Brain microvascular endothelial cell (primary cell): Measurements from ENCODE around the gene FAM78B.

ENCODE experiments used
- DNase-seq: peaks from one replicate; pipeline ENCODE4 v3.0.0-alpha.2; 2020
- H3K27ac ChIP-seq: fragments of 250-450 bp; sonication (Bioruptor Pico); 2 replicates; pipeline ENCODE4 v1.5.1; 2020; ENCODE audit warnings: mild to moderate bottlenecking, moderate library complexity
- H3K27me3 ChIP-seq: fragments of 250-450 bp; sonication (Bioruptor Pico); replicated peaks from 2 replicates; pipeline ENCODE4 v1.5.1; 2020; ENCODE audit warnings: mild to moderate bottlenecking
- H3K36me3 ChIP-seq: fragments of 250-450 bp; sonication (Bioruptor Pico); replicated peaks from 2 replicates; pipeline ENCODE4 v1.5.1; 2020; ENCODE audit warnings: mild to moderate bottlenecking
- H3K4me3 ChIP-seq: 2 replicates; pipeline ENCODE4 v1.5.1; 2011; ENCODE audit warnings: low read depth, mild to moderate bottlenecking, control low read depth, low read length, moderate library complexity
- in situ Hi-C: cut with HindIII; loops from 2 replicates; pipeline ENCODE4 v1.10.0; 2017; ENCODE audit warnings: low sequenced_read_pairs, low pct_ligation_motif_present
- TF ChIP-seq, protein P1 (sequence below): IDR thresholded peaks from 2 replicates; pipeline ENCODE4 v1.5.1; 2011; ENCODE audit warnings: low read depth, mild to moderate bottlenecking, moderate library complexity, low read length, control low read depth, inconsistent platforms; ENCODE audit errors: missing control alignments

Gene FAM78B

DNA sequence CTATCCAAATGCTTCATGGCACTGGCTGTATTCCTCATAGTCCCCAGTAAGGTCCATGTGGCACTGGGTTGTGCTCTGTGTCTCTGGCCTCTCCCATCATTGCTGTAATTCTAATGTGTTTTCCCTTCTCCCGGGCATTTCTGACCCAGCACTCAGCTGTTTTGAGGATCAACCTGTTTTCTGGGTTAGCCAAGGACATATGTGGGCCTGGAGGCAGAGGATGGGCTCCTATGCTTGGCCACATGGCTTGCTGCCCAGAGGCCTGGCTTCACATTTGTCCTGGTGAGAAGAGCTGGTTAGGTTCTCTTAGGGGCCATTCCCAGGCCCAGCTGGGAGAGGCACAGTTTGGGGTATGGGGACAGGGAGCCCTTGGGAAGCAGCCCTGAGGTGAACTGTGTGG, 103.1 kb downstream of the FAM78B start:
- Histone ChIP-seq H3K27ac (no peak overlapping the region), H3K27me3 (no peaks in the 10 kb centered on the region), H3K4me3 (no peak overlapping the region), H3K36me3 (no peaks in the 10 kb centered on the region)
- in situ Hi-C loops, result no loop called here
- TF ChIP-seq, protein P1, sequence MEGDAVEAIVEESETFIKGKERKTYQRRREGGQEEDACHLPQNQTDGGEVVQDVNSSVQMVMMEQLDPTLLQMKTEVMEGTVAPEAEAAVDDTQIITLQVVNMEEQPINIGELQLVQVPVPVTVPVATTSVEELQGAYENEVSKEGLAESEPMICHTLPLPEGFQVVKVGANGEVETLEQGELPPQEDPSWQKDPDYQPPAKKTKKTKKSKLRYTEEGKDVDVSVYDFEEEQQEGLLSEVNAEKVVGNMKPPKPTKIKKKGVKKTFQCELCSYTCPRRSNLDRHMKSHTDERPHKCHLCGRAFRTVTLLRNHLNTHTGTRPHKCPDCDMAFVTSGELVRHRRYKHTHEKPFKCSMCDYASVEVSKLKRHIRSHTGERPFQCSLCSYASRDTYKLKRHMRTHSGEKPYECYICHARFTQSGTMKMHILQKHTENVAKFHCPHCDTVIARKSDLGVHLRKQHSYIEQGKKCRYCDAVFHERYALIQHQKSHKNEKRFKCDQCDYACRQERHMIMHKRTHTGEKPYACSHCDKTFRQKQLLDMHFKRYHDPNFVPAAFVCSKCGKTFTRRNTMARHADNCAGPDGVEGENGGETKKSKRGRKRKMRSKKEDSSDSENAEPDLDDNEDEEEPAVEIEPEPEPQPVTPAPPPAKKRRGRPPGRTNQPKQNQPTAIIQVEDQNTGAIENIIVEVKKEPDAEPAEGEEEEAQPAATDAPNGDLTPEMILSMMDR, result no peak
- no peak for DNase-seq

DNA sequence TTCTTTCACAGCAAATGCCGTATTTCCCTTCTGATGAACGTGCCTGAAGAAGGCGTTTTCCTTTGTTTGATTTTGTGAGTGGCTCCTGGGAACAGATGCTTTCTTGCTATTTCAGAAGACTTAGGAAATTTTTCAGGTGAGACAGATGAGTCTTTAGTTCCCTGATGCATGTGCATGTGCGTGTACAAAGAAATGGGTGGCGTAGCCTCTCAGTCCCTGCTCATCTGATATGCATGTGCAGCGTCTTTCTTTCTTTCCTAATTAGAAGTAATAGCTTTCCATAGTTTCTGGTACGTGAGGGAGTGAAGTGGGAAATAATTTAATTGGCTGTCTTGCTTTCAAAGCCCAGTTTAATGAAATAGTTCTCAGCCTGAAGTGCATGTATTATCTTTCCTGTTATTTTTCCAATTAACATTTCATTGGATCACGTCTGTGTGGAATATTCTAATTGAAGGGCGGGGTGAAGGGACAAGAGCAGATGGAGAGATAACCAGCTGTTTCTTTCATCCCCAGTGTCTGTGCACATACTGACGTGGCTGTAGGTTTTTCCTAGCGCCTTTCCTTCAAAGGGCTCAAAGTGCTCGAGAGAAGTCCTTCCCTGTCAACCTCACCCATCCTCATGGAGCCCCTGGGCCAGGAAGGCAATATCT, 104.3 kb downstream of the FAM78B start:
- no peak for DNase-seq
- TF ChIP-seq, protein P1, result no peak
- no peak overlapping the region for H3K4me3 ChIP-seq
- no peaks in the 10 kb centered on the region for H3K27me3 ChIP-seq
- in situ Hi-C loops, result no loop called here
- H3K27ac ChIP-seq, result no peak overlapping the region
- H3K36me3 ChIP-seq, result no peaks in the 10 kb centered on the region

DNA sequence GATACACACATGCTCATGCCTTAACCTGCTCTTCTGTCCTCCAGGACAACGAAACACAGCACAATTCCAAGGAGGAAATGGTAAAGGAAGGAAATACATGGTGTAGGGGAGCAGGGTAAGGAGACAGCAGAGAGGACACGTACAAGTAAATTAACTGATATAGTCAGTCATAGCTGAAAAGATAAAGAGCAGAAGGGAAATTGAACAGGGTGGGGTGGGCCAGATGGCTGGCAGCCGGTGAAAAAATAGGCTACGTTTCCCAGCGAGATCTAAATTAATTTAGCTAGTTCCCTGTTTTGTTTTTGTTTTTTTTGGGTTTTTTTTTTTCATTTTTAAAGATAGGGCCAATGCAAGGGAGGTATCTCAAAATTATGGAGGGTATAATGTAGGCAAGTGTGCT, 109.2 kb downstream of the FAM78B start:
- Histone ChIP-seq H3K27me3 (no peaks in the 10 kb centered on the region), H3K27ac (no peak overlapping the region), H3K36me3 (no peaks in the 10 kb centered on the region), H3K4me3 (no peak overlapping the region)
- TF ChIP-seq, protein P1, result no peak
- no peak for DNase-seq
- in situ Hi-C loops, result no loop called here

DNA sequence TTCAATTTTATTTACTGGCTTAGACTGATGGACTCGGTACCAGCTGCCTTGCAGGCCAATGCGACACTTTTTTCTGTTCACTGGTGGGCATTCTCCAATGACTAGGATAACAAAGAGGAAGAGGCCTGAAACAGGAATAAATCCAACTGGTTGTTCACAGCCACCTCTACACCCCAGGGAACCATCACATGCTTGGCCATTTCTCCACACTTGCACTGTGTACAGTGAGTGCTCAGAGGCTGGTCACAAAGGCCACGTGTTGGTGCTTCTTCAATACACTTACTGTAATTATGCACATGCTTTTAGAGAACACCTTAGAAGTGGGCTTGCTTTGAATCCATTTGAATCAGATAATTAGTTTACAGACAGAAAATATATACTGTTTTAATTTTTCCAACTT, 113.4 kb downstream of the FAM78B start:
- TF ChIP-seq, protein P1, result no peak
- H3K4me3 ChIP-seq, result no peak overlapping the region
- DNase-seq, result no peak
- in situ Hi-C loops, result no loop called here
- H3K27me3 ChIP-seq, result no peaks in the 10 kb centered on the region
- no peak overlapping the region for H3K27ac ChIP-seq
- no peaks in the 10 kb centered on the region for H3K36me3 ChIP-seq

DNA sequence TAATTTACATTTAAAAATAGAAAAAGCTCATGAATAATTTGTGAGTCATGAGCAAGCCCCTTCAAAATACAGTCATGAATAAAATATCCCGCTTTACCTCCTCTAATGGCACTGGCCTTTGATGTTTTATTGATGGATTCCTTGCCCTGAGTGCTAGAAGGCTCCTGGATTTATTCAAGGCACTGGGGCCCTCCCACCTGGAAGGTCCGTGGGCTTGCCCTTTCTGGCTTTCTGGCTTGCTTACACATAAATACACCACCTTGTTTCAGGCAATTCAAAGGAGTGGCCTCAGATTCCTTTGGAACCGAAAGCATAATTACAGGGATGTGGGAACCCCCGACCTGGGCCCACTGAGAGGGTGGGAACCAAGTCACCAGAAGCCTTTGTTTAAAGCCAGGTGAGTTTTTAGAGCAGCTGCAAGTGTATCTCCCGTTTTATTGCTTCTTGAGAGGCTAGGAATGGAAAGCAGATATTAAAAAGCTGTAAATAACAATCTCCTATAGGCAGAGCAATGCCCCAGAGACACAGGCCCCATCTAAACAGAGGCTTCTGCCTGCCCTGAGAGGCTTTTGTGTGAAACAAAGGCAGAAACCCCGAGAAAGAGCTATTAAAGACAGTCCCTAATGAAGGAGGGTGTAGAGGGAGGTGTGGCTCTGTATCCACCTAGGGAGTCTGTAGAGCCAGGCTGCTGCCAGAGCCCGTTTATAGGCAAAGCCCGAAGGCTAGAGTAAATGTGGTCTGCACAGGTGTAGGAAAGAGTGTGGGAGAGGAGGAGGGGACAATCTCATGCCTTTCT, 126.4 kb downstream of the FAM78B start:
- in situ Hi-C loops, result no loop called here
- Histone ChIP-seq H3K27ac (no peak overlapping the region), H3K27me3 (no peaks in the 10 kb centered on the region), H3K36me3 (no peaks in the 10 kb centered on the region), H3K4me3 (no peak overlapping the region)
- TF ChIP-seq, protein P1, result no peak
- DNase-seq, result no peak
